Right ventricle myocardium inferior (tissue), 1 donor: ENCODE data around the gene RING1. TPM values are rescaled to one million over a fixed set of nuclear protein-coding genes. Genes with fewer than 3 reads are reported as not detected.

Source experiments
- ATAC-seq: fragments of 200-7000 bp; cut with Tn5 transposase; one replicate; pipeline ENCODE4 v1.9.1; 2020; ENCODE audit warnings: mild to moderate bottlenecking, moderate library complexity
- DNase-seq: peaks from one replicate; pipeline ENCODE4 v3.0.0; 2021; ENCODE audit errors: missing footprints
- intact Hi-C: fragments of 100-400 bp; cut with DNase I; formaldehyde crosslinking; loops from one replicate; pipeline ENCODE4 v1.11.0; 2022
- microRNA-seq: library from miRNA; unstranded; fragments of <30 nt; microRNA quantifications from one replicate; pipeline ENCODE4 v1.2.0, GENCODE V29; 2020
- total RNA-seq: library from RNA; stranded (reverse); fragmentation: NEBNext Ultra II Directional; extraction: Animal tissue kit (Norgen Biotek cat#: 25700); gene quantifications from one replicate; pipeline ENCODE4 v1.2.1, GENCODE V29; 2021
- donor health status: DM: no; HTN: yes; CAD: no; lungs with severe emphysema.

The RING1 gene
- total RNA-seq, 1 donor from 2014 or later = 27.7 TPM

DNA sequence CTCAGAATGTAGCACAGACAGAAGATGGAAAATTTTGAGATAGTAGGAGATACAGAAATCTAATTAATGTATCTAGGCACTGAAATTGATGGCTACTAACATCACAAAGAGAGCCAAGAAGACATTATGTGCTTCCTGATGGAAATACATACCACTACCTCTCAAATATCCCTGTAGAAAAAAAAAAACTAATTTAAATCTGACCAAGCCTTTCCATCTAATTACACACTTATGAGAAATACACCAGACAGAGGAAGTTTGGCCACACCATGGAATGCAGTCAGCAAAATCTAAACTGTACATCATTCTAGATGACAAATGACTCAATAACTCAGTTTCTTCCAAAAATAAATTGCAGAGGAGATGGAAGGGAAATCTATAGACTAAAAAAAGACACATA, 44.5 kb downstream of the RING1 start:
- DNase-seq (no peak), ATAC-seq (no peak)
- intact Hi-C loops = no loop called here

DNA sequence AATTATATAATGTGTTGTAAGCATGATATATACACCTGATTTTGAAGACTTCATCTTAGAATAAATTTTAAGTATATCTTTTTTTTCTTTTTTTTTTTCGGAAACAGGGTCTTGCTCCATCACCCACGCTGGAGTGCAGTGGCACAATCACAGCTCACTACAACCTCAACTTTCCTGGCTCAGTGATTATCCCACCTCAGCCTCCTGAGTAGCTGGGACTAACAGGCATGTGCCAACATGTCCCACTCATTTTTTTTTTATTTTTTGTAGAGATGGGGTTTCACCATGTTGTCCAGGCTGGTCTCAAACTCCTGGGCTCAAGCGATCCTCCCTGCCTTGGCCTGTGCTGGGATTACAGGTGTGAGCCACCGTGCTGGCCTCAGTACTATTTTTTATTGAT, 46.3 kb downstream of the RING1 start:
- no peak for ATAC-seq
- intact Hi-C loops = no loop called here

DNA sequence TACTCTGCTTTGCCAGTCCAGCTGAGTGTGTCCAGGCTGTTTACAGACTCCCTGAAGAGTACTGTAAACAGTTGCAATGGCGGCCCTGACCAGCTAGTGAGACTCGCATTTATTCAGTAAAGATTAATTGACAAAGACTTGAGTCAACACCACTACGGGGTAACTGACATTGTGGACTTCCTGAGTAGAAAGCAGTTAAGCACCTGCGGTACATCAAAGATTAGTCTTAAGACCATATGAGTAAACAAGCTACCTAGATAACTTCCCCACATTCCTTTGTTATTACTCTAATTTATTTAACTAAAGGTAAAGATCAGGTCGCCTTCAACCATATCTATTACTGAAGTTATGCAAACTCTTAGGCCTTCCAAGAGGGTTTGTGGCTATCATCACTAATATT, 50.7 kb downstream of the RING1 start:
- intact Hi-C loops = no loop called here
- ATAC-seq (no peak), DNase-seq (no peak)

More for the DNA sequence above, 46.3 kb downstream of the RING1 start:
- no peak for DNase-seq

Small RNAs within 50 kb of the gene (microRNA-seq; reads per million reads assigned to microRNA genes)
- 3.3 reads per million for gene MIR219A1

Other genes with a start within 250 kb of the RING1 start
- gene BRD2, start 239.9 kb upstream of the RING1 start, total RNA-seq = 64.1 TPM
- gene HLA-DOA, start 198.9 kb upstream of the RING1 start, total RNA-seq = 1.5 TPM
- gene HLA-DPA1, start 134.9 kb upstream of the RING1 start, total RNA-seq = 42.8 TPM
- gene HLA-DPB1, start 132.5 kb upstream of the RING1 start, total RNA-seq = 38.4 TPM
- gene COL11A2, start 16.0 kb upstream of the RING1 start, total RNA-seq = 1.1 TPM
- 39.3 TPM for gene RXRB, start 7.8 kb upstream of the RING1 start, total RNA-seq
- 55.4 TPM for gene SLC39A7, start 7.6 kb upstream of the RING1 start, total RNA-seq
- gene HSD17B8, start 3.8 kb upstream of the RING1 start, total RNA-seq = 25.0 TPM
- gene VPS52, start 63.4 kb downstream of the RING1 start, total RNA-seq = 31.4 TPM
- 1,075 TPM for gene RPS18, start 63.6 kb downstream of the RING1 start, total RNA-seq
- gene B3GALT4, start 68.6 kb downstream of the RING1 start, total RNA-seq = 8.5 TPM
- gene WDR46, start 80.7 kb downstream of the RING1 start, total RNA-seq = 15.9 TPM
- gene PFDN6, start 81.1 kb downstream of the RING1 start, total RNA-seq = 57.8 TPM
- gene RGL2, start 90.4 kb downstream of the RING1 start, total RNA-seq = 64.5 TPM
- 82.3 TPM for gene TAPBP, start 105.6 kb downstream of the RING1 start, total RNA-seq
- 10.8 TPM for gene ZBTB22, start 109.2 kb downstream of the RING1 start, total RNA-seq
- gene DAXX, start 114.5 kb downstream of the RING1 start, total RNA-seq = 22.4 TPM
- 1.3 TPM for gene KIFC1, start 183.3 kb downstream of the RING1 start, total RNA-seq
- 43.5 TPM for gene PHF1, start 202.5 kb downstream of the RING1 start, total RNA-seq
- 107 TPM for gene CUTA, start 209.6 kb downstream of the RING1 start, total RNA-seq
- 5.2 TPM for gene SYNGAP1, start 211.6 kb downstream of the RING1 start, total RNA-seq
- gene ZBTB9, start 246.1 kb downstream of the RING1 start, total RNA-seq = 4.1 TPM